ENCODE measurements around the gene BIRC3.
A peak's percentile ranks its signal among the peaks of the same experiment; 100 is the strongest.
"Not testable (repeated sequence)": the region's sequence is repeated elsewhere in the genome, so short reads cannot be mapped to it uniquely, and the experiment has no call there.

Gene BIRC3

DNA sequence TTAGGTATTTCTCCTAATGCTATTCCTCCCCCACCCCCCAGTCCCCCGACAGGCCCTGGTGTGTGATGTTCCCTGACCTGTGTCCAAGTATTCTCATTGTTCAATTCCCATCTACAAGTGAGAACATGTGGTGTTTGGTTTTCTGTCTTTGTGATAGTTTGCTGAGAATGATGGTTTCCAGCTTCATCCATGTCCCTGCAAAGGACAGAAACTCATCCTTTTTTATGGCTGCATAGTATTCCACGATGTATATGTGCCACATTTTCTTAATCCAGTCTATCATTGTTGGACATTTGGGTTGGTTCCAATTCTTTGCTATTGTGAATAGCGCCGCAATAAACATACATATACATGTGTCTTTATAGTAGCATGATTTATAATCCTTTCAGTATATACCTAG lies 20.5 kb upstream of the BIRC3 start:
- DNase-seq: not testable (repeated sequence)

DNA sequence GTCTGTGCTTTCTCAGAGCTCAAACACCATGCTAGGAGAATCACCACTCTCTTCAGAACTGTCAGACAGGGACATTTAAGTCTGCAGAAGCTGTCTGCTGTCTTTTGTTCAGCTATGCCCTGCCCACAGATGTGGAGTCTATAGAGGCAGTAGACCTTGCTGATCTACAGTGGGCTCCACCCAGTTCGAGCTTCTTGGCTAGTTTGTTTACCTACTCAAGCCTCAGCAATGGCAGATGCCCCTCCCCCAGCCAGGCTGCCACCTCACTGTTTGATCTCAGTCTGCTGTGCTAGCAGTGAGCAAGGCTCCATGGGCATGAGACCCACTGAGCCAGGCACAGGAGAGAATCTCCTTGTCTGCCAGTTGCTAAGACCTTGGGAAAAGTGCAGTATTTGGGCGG lies 16.4 kb upstream of the BIRC3 start:
- not testable (repeated sequence) for DNase-seq

DNA sequence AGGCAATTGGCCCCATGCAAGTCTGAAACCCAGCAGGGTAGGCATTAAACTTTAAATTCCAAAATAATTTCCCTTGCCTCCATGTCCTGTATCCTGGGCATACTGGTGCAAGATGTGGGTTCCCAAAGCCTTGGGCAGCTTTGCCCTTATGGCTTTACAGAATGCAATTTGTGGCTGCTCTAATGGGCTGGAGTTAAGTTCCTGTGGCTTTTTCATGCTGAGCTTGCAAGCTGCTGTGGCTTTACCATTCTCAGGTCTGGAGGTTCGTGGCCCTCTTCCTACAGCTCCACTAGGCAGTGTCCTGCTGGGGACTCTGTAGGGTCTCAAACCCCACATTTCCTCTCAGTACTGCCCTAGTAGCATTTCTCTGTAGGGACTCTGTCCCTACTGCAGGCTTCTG lies 15.0 kb upstream of the BIRC3 start:
- DNase-seq: no peak

DNA sequence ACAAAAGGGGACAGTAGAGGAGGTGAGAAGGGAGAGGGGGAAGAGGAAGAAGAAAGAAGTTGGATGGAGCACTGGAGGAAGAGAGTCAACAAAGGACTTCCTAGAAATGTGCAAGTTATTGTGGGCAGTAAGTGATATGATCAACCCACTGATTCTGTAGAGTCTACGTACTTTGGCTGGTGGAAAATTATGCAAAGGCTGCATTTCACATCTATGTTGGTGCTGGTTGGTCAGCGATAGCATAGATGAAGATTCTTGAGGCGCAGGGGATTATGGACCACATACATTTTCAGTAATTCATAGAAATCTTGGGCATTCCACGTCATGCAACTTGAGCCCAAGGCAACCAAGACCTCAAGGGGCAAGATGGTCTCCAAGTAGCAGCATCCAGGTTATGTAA lies 12.6 kb upstream of the BIRC3 start:
- DNase-seq: no peak

DNA sequence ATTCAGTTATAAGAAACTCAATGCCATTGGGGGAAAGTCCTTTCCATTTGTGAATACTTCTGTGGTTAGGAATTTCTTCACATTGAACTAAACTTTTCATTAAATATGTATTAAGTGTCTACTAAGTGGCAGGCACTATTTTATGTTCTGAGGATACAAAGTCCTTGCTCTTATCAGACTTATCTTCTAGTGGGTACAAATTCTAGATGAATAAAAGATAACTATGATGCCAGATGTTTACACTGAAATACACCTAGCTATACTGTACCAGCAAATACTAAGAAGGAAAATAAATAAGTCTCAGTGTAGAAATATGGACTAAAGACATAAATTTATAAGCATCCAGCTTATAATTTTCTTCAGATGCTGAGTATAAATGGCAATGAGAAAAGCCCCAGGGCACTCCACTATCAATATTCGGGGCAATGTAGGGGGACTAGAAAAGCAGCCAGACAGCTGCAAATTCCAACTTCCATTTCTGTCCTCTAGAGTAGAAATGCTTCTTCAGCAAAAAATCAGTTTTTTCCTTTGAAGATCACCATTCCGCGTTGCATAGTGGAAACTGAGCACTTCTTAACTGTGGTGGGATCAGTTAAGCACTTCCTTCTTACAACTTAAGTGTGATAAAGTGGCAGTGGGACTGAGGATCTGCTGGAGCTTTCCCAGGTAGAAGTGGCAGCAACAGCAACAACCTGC lies 11.8 kb upstream of the BIRC3 start:
- no peak for DNase-seq

DNA sequence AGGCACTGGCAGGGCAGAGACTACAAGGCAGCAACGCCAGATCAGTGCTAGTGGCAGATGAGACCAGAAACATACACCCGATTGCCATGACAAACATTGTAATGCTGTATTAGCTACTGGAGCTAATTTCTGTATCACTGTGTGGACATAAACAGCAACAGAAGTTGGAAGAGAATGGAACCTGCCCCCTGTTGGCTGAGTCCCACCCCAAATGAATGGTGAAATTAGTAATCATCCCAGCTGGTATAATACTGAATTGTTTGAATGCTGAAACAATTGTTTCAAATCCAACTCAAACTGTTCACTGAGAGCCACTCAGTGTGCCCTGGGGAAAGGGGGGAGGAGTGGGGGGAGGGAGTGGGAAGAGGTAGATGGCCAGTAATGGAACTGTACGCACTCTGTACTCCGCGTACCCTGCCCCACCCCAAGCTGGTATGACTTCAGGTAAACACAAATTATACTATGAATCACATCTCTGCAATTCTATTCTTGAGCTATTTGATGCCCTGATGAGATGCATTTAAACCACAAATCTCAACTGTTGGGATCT lies 11.2 kb upstream of the BIRC3 start:
- DNase-seq: no peak

DNA sequence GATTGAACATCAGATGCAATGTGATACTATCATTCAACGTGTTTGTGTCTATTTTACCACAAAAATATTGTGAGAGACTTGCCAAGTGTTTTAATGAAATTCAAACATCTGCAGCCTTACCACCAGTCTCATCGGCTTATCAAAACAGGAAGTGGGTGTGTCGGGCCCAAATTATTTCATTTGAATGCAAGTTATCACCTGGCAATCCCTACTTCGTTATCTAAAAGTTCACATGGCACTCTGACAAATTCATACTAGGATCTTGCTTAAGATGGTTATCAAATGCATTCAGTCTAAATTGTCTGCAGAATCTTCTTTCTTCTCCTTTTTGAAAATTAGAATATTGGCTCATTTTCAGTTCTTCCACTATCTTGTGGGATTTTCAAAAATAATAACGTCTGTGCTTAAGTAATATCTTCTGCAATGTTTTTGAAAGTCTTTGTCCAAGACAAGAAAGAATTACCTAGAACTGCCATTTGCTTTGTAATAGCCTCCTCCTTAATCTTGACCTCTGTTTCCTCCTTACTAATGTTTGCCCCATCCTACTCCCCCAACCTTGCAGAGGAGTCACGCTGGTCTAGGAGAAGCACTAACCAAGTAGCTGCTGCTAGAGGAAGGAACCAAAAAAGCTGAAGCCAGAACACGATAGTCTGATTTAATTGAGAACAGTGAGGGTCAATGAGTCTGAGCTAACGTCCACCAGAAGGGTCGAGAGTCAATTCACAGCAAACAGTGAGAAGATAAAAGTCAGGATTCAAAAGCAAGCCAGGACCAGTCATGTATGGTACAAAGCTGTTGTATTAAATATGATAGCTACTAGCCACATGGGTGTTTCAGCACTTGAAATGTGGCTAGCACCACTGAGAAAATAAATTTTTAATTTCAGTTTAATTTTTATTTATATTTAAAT lies 10.2 kb upstream of the BIRC3 start:
- DNase-seq: peak; percentile 72

DNA sequence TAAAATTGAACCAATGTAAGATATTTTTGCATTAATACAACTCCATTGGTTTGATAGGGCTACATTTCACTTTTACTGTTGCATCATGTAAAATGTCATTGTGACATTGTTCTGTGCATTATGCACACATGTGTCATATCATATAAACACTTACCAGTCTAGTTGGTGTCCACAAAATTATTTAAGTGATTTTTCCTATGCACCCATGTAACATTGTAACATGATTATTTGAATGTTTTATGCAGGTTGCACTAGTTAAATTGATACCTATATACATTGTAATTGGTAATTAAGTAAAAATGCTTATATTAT lies 9.6 kb upstream of the BIRC3 start:
- peak; percentile 57 for DNase-seq

DNA sequence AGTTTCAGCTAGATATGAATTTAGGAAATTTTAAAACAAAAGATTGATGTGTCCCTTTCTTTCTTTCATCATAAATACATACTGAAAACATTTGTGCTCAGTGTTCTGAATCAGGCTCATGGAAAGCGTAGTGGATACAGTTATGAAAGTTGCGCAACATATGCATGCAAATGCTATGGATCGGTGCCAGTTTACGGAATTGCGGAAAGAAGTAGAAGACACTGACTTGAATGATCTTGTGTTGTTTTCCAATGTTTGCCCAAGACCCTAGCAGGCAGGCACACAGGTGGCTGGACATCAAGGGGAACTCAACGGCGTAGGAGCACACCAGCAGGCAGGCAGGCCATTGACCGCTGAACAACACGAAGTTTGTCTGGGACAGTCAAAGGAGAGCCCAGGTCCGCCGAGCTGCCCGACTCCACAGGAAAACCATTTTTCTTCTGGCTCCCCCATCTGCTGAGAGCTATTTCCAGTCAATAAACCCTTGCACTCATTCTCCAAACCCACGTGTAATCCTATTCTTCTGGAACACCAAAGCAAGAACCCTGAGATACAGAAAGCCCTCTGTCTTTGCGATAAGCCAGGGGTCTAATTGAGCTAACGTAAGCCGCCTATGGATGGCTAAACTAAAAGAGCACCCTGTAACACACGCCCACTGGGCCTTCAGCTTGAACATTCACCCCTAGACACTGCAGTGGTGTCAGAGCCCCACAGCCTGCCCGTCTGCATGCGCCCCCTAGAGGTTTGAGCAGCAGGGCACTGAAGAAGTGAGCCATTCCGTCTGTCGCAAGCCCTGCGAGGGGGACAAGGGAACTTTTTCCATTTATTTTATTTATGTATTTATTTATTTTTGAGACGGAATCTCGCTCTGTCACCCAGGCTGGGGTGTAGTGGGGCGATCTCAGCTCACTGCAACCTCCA lies 7.4 kb upstream of the BIRC3 start:
- peak; percentile 26 for DNase-seq

DNA sequence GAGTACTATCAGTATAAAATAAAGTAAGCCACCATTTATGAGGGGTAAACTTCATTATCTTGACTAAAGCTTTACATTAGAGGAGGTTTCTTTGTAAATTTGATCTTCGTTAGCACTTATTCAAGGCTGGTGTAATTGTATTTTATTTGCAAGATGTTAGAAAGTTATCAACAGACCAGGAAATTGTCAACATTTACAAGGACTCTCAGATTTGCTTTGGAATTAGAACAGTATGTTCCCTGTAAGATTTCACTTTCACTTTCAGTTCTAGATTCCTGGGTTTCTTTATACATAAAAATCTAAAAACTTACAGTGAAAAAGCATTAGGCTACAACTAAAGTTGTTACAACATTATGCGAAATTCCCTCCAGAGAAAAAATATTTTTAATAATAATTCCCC lies 4.6 kb upstream of the BIRC3 start:
- DNase-seq: peak; percentile 71

DNA sequence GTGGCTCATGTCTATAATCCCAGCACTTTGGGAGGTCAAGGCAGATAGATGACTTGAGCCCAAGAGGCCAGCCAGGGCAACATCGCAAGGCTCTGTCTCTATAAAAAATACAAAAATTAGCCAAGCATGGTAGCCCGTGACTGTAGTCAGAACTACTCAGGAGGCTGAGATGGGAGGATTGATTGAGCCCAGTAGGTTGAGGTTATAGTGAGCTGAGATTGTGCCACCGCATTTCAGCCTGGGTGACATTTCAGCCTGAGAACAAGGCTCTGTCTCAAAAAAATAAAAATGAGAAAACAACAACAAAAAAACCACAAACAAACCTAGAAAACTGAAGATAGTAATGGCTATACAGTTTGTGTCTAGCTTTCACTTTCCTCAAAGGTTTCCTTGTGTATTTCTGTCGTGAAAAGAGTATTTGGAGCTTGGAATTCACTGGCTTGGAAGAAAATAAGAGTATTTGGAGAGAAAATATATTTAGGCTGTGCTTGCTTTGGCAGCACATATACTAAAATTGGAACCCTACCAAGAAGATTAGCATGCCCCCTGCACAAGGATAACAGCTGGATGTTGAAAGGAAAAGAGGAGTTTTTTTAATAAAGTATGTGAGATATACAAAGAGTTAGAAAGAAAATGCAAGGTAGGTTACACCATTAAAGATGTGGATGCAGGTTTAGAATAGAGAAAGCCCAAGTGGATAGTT lies 3.9 kb upstream of the BIRC3 start:
- DNase-seq: no peak

DNA sequence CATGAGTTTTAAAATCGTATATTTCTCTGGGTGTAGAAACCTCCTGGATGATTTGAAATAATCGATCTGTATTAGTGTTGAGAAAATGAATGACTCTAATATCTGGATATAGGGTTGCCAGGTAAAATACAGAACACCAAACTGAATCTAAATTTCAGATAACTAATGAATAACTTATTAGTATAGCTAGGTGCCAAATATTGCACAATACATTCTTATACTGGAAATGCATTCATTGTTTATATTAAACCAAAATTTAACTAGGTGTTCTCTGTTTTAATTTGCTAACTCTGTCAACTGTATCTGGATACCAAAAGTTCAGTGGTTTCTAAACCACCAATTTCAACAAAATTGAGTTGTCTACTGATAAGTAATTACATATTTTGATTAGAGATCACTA lies 2.5 kb upstream of the BIRC3 start:
- no peak for DNase-seq

DNA sequence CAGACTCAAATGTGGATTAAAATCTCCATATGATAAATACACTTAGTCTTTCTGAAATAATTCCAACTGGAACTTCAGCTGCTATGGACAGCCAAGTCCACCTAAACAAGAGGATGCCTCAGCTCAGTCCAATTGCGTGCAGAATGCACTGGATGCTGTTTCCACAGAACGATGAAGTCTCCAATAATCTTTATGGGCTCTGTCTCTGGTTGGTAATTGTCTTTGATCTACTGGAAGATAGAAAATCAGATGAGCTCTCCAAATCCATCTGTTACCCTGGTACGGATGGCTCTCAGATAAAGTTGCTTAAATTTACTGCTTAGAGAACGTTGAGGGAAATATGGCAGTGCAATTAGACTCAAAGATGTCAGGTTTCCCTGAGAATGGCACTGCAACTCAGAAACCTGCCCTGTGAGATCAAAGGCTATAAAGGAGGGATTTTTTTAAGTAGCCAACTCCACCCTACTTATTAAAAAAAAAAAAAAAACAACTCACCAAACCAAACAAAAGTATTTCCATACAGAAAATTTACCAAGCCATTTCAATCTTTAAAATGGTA lies 859 bp upstream of the BIRC3 start:
- no peak for DNase-seq

DNA sequence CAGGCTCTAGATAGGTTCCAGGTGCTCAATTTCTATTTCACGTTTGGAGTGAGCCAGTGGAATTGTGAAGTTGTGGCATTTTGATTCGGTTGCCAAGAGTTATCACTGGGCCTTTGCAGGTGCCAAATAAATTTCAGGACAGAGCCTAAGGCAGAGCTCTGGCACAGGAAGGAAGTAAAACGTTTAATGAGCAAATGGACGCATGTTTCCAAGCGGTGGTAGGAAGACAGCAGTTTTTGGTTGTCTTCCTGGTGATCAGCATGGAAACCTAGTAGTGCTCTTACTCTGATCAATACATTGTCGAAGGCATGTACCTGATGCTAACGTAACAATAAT lies 452 bp downstream of the BIRC3 start:
- peak; percentile 28 for DNase-seq

DNA sequence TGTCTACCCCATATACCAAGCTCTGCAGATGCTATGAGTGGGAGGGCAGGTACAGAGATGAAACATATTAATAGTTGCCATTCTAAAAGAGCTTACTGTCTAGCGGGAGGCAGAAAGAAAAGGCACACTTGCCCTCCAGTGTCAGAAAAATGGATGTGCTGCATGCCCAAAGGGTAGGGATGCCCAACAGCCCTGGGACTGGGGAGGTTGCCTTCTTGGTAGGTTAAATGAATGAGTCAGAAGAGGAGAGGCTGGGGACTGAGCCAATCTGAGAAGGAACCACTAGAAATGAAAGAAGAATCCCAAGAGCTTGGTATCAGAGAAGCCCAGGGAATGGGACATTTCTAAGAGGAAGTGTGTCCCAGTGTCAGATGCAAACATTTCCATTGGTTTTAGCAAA lies 1.2 kb downstream of the BIRC3 start:
- DNase-seq: peak; percentile 81

DNA sequence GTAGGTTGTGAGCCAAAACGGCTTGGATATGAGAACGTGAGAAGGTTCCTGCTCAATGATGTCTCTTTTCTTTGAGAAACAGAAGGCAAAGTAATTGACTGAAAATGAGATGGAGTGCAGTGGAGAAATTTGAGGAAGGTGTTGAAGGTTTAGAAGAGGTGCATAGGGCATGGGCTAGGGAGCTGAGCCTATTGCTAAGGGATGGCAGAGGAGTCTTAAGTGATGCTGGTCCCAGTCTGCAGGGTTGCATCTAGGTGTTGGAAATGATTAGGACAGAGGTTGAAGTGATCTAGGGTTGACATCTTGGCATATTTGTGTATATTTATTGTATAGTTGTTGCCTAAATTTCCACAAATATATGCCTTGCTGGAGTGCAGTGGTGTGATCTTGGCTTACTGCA lies 2.3 kb downstream of the BIRC3 start:
- no peak for DNase-seq

DNA sequence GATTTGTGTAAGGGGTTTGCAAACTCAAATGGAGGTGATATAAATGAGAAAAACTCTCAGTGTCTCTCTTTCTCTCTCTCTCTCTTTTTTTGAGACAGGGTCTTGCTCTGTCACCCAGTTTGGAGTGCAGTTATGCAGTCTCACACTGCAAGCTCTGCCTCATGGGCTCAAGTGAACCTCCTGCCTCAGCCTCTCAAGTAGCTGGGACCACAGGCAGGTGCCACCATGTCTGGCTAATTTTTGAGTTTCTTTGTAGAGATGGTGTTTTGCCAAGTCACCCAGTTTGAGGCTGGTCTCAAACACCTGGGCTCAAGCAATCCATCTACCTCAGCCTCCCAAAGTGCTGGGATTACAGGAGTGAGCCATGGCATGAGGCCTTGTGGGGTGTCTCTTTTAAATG lies 2.9 kb downstream of the BIRC3 start:
- no peak for DNase-seq

DNA sequence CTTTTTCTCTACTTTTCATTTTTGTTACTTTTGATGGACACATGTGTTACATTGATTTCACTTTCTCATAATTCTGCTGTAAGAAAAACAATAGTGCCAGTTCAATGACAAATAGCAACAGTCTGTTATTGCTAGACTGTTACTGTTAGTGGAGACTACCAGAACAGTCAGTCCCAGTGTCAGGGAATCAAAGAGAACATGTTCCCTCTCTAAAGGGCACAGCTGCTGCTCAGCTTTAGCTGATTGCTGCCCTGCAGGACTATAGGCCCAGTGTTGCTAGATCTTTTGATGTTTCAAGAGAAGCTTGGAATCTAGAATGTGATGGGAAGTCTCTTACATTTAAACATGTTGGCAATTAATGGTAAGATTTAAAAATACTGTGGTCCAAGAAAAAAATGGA lies 3.4 kb downstream of the BIRC3 start:
- no peak for DNase-seq

DNA sequence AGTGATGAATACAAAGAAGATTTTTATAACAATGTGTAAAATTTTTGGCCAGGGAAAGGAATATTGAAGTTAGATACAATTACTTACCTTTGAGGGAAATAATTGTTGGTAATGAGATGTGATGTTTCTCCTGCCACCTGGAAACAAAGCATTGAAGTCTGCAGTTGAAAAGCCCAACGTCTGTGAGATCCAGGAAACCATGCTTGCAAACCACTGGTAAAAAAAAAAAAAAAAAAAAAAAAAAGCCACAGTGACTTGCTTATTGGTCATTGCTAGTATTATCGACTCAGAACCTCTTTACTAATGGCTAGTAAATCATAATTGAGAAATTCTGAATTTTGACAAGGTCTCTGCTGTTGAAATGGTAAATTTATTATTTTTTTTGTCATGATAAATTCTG lies 5.3 kb downstream of the BIRC3 start:
- no peak for DNase-seq

DNA sequence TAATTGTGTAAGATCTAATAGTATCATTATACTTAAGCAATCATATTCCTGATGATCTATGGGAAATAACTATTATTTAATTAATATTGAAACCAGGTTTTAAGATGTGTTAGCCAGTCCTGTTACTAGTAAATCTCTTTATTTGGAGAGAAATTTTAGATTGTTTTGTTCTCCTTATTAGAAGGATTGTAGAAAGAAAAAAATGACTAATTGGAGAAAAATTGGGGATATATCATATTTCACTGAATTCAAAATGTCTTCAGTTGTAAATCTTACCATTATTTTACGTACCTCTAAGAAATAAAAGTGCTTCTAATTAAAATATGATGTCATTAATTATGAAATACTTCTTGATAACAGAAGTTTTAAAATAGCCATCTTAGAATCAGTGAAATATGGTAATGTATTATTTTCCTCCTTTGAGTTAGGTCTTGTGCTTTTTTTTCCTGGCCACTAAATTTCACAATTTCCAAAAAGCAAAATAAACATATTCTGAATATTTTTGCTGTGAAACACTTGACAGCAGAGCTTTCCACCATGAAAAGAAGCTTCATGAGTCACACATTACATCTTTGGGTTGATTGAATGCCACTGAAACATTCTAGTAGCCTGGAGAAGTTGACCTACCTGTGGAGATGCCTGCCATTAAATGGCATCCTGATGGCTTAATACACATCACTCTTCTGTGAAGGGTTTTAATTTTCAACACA lies 6.4 kb downstream of the BIRC3 start:
- DNase-seq: no peak

DNA sequence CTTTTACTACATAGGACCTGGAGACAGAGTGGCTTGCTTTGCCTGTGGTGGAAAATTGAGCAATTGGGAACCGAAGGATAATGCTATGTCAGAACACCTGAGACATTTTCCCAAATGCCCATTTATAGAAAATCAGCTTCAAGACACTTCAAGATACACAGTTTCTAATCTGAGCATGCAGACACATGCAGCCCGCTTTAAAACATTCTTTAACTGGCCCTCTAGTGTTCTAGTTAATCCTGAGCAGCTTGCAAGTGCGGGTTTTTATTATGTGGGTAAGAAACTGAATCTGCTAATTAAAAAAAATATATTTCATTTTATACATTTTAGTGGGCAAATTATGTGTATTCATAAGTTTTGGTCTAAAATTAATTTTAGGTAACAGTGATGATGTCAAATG lies 7.8 kb downstream of the BIRC3 start:
- no peak for DNase-seq

DNA sequence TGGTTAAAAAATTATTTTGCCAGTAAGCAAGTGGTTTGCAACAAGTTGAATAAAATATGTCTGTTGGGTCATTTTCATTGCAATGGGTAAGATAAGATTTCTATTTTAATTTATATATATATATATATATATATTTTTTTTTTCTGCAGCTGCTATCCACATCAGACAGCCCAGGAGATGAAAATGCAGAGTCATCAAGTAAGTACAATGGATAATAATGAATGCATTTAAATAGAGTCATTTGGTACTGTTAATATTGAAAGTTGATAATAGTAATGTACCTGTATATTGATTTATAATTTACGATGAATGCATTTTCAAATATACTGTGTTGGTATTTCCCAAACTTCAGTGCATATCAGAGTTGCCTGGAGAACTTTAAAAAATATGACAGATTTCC lies 11.5 kb downstream of the BIRC3 start:
- DNase-seq: no peak

Data from inflammatory macrophage treated with lipopolysaccharide for 4 hours (primary cell).